Kidney capillary endothelial cell (primary cell): ENCODE measurements around the gene IRF1.
"Not testable (repeated sequence)": the region's sequence is repeated elsewhere in the genome, so short reads cannot be mapped to it uniquely, and the experiment has no call there.

Experiments
- DNase-seq: peaks from one replicate; pipeline ENCODE4 v3.0.0-alpha.2; 2018; ENCODE audit warnings: low spot score

IRF1 gene

DNA sequence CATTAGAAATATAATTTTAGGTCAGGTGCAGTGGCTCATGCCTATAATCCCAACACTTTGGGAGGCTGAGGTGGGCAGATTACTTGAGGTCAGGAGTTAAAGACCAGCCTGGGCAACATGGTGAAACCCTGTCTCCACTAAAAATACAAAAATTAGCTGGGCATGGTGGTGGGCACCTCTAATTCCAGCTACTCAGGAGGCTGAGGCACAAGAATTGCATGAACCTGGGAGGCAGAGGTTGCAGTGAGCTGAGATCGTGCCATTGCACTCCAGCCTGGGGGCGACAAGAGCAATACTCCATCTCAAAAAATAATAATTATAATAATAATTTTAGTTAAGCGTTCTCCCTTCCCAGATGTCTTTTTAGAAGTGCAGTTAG lies 52.3 kb downstream of the IRF1 start:
- not testable (repeated sequence) for DNase-seq

DNA sequence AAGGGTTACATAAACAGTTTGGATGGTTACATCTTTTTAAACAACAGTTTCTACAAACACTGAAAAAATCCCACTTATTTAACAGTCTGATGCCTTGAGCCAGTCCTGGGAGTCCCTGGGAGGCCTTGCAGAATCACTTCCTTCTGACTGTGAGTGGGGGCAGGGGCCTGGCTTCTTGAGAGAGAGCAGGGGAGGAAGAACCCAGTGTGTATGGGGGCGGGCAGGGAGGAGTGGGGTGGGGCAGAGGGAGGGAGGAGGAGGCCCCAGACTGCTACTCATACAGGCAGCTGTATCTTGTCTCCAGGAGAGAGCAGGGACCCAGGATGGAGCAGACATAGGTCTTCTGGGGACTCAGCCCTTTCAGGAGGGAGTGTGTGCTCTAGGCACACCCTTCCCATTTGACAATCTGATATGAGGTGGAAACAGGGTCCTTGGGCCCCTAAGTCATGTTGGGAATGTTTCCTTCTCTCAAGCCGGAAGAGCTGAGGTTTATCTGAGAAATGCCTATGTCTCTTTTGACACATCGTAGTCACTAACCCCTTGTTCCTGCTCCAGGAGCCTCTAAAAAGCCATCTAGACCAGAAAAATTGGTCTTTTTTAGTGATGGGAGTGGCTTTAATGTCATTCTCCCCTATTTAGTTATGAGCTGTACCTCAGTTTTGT lies 52.8 kb downstream of the IRF1 start:
- no peak for DNase-seq

DNA sequence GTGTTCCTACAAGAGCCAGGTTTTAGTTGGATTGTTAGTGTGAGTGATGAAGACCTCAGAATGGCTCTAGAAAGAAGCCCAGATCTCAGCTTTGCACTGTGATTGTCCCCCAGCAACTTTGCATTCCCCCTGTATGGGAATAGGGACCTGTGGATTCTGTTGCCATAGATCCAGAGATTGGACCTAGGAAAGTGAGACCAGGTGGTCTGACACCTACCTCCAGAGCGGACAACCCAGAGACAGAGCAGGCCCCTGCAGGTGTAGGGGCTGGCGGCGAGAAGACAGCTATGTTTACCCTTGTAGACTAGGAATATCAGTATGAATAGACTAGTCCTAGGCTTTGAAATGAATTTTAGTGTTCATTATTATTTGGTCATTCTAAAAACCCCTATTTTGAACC lies 53.6 kb downstream of the IRF1 start:
- DNase-seq = no peak

DNA sequence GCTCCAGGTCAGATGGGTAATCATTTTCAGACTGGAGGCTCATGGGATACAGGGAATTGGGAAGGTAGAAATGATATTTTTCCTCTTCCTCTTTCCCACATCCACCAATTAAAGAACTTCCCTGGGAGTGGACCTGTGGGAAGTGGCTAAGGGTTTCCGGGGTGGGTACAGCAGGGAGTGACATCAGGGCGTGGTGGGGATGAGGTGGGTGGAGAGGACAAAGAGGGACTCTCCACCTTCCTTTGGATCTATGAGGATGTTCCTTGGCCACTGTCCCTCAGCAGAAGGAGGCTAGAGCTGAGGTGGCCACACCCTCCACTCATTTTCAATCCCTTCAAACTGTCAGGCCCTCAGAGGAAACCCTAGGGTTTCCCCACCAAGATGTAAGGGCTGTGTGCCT lies 54.7 kb downstream of the IRF1 start:
- no peak for DNase-seq

DNA sequence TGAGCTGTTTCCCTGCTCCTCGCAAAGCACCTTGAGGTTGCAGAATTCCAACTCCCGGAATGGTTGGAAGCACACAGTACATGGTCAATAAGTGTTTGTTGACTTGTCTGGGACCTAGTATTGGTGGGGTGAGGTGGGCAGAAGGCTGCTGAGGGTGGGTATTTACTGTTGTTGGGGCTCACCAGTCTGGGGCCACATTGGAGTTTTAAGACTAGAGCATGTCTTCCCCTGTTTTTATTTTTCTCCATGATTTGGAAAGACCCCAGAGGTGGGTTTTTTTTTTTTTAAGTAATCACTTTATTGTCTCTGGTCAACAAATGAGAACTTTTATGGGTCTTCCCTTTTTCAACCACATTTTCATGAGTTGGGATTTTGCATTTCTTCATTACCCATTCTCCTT lies 55.1 kb downstream of the IRF1 start:
- DNase-seq = no peak

DNA sequence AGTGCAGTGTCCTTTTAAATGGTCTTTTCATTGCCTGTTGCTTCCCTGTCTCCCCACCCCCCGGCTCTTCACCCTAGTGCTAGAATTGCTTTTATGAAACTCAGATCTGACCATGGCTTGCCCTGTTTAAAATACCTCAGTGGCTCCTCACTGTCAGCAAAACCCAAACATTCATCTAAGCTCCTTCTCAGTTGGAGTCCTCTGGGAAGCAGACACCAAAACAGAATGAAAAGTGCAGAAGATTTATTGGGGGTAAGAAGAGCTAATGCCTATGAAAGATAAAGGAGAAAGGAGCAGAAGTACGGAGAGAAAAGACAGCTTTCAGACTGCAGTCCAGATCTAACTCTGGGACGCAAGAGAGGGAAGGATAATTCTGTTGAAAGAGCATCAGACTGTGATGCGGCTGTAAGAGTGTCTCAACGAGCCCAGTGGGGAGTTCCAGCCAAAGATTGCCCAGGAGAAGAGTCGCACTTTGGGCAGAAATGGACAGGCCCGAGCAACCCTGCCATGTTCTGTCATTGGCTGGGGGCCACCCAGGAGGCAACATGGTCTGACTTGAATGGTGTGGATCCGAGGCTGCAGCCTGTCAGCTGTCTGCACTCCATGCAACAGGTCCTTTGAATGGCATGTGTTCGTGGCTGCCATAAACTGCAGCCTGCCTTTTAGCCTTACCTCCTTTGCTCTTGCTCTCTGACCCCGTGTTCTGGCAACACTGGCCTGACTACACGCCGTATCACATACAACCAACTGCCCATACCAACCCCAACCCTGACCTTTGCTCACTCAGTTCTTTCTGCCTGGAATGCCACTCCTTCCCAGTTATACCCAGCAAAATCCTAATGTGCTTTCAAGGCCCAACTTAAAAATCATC lies 55.9 kb downstream of the IRF1 start:
- no peak for DNase-seq

DNA sequence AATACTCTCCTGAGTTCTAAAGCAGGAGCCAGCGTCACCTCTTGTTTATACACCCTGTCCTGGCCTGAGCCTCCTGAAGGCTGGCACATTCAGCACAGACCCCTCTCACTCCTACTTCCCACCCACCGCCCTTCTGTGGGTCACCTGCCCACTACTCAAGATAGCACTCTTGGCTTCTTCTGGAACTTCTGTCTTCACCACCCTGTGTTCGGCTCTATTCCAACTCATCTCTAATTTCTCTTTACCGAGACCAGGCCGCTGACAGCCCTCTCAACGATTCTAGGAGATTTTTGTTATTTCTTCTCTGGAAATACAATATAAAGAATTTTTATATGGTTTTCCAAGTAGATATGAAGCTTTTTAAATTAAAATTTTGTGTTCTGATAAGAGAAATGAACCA lies 57.4 kb downstream of the IRF1 start:
- DNase-seq = no peak

DNA sequence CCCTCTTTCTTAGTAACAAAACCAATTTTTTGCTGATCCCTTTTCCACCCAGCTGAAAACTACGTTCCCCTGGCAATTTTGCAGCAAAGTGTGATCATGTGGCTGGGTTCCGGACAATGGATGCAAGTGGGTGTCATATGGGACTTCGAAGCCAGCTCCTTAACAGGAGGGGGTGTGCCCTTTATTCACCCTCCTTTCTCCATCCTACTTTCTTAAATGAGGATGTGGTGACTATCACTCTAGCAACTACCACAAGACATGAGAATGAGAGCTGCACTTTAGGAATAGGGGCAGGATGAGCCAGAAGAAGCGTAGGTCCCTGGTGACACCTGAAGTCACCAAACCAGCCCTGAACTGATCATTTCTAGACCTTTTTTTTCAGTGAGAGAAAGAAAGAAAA lies 58.9 kb downstream of the IRF1 start:
- DNase-seq = no peak
